Measurements from ENCODE around the gene PLEKHG3.

Gene PLEKHG3

DNA sequence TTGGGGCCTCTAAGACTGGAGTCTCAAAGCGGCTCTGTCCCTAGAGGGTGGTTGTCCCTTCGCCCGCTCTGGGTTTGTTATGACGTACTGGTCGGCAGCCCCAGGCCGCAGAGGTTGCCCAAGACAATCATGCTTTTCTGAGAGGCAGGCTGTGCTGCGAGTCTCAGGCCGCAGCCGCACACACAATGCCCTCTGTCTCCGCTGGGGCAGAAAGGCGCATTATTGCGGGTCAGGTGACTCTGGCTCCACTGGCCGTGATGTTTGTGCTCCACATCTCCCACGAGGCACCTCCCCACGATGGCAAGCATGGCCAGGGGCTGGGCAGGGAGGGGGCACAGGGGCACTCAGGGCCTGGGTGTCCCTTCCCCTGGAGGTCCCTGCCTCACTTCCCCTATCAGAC, 21.0 kb upstream of the PLEKHG3 start:
- DNase-seq (ENCODE audit: extremely low read depth, insufficient read length): no peak
- Histone ChIP-seq H3K36me3 (ENCODE audit: control insufficient read depth, insufficient read depth, low read length) (no peaks in the 10 kb centered on the region), H3K27me3 (replicated peaks; ENCODE audit: control insufficient read depth, insufficient read depth, low read length) (no peaks in the 10 kb centered on the region), H3K4me3 (replicated peaks; ENCODE audit: low read depth, low read length) (no peak overlapping the region)
- TF ChIP-seq, protein P1, sequence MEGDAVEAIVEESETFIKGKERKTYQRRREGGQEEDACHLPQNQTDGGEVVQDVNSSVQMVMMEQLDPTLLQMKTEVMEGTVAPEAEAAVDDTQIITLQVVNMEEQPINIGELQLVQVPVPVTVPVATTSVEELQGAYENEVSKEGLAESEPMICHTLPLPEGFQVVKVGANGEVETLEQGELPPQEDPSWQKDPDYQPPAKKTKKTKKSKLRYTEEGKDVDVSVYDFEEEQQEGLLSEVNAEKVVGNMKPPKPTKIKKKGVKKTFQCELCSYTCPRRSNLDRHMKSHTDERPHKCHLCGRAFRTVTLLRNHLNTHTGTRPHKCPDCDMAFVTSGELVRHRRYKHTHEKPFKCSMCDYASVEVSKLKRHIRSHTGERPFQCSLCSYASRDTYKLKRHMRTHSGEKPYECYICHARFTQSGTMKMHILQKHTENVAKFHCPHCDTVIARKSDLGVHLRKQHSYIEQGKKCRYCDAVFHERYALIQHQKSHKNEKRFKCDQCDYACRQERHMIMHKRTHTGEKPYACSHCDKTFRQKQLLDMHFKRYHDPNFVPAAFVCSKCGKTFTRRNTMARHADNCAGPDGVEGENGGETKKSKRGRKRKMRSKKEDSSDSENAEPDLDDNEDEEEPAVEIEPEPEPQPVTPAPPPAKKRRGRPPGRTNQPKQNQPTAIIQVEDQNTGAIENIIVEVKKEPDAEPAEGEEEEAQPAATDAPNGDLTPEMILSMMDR (IDR thresholded peaks at IDR 0.05; ENCODE audit: insufficient read depth, low read length, poor library complexity, severe bottlenecking): no peak

DNA sequence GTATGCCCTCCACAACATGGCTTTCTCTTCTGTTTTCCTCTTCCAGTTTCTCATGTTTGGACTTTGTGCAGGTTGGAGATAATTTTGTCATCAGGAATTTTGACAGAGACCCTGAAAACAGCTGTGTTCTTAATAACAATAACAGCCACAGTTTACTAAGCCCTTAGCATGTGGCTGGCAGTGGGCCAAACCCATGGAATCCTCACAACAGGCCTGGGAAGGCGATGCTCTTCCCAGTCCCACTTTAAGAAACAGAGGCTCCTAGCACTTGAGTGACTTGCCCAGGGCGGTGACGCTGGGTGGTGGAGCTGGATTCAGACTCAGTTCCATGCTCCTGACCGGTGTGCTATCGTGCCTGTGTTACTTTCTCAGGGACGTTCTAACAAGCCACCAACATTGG, 20.1 kb upstream of the PLEKHG3 start:
- H3K27me3 ChIP-seq (replicated peaks; ENCODE audit: control insufficient read depth, insufficient read depth, low read length): no peaks in the 10 kb centered on the region; the same call in 1 of the 2 replicates
- TF ChIP-seq, protein P1 (IDR thresholded peaks at IDR 0.05; ENCODE audit: insufficient read depth, low read length, poor library complexity, severe bottlenecking): no peak
- no peaks in the 10 kb centered on the region for H3K36me3 ChIP-seq (ENCODE audit: control insufficient read depth, insufficient read depth, low read length)
- DNase-seq (ENCODE audit: extremely low read depth, insufficient read length): no peak
- no peak overlapping the region for H3K4me3 ChIP-seq (replicated peaks; ENCODE audit: low read depth, low read length)

DNA sequence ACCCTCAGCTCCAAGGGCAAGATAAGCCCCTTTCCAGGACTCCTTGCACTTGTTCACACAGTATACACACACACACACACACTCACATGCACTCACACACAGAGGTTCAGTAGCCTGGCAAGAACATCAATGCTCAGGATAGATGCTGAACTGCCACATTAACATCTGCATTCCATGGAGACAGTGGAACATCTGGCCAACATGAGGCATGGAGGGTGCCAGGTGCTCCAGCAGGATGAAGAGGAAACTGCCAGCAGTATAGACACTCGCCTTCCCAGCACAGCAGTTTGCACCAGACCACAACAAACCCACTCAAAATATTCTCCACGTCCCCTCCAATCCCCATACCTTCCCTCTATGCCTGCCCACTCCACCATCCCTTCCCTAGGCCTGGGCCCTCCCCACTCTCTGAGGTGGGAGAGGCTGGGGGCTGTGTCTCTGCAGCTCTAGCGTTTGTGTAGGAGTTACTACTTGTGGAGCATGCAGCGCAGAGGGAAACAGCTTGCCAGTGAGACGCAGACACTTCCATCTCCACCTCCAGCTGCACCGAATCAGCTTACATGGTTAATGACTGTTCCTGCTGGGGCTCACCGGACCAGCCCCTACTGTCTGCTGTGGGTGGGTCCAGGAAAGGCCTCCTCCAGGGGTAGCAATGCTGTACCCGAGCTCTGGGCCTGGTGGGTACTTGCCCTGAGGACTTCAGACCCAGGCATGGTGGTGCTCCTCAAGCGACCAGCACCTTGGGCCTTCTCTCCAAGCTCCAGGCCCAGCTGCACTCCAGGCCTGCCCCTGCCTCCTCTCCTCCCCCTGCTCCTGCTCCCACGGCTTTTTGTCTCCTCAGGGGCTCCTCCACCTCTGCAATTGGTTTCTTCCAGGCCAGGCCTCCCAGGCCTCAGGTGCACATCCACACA, 18.6 kb upstream of the PLEKHG3 start:
- Histone ChIP-seq H3K36me3 (ENCODE audit: control insufficient read depth, insufficient read depth, low read length) (no peaks in the 10 kb centered on the region), H3K27me3 (replicated peaks; ENCODE audit: control insufficient read depth, insufficient read depth, low read length) (no peaks in the 10 kb centered on the region; the same call in 1 of the 2 replicates), H3K4me3 (replicated peaks; ENCODE audit: low read depth, low read length) (no peak overlapping the region)
- TF ChIP-seq, protein P1 (IDR thresholded peaks at IDR 0.05; ENCODE audit: insufficient read depth, low read length, poor library complexity, severe bottlenecking): no peak
- DNase-seq (ENCODE audit: extremely low read depth, insufficient read length): no peak

GRCh38 chr14:64686282-64686615, 18.0 kb upstream of the PLEKHG3 start:
- TF ChIP-seq, protein P1 (IDR thresholded peaks at IDR 0.05; ENCODE audit: insufficient read depth, low read length, poor library complexity, severe bottlenecking): no peak
- no peaks in the 10 kb centered on the region for H3K36me3 ChIP-seq (ENCODE audit: control insufficient read depth, insufficient read depth, low read length)
- no peaks in the 10 kb centered on the region; the same call in 1 of the 2 replicates for H3K27me3 ChIP-seq (replicated peaks; ENCODE audit: control insufficient read depth, insufficient read depth, low read length)
- DNase-seq (ENCODE audit: extremely low read depth, insufficient read length): no peak
- no peak overlapping the region for H3K4me3 ChIP-seq (replicated peaks; ENCODE audit: low read depth, low read length)

DNA sequence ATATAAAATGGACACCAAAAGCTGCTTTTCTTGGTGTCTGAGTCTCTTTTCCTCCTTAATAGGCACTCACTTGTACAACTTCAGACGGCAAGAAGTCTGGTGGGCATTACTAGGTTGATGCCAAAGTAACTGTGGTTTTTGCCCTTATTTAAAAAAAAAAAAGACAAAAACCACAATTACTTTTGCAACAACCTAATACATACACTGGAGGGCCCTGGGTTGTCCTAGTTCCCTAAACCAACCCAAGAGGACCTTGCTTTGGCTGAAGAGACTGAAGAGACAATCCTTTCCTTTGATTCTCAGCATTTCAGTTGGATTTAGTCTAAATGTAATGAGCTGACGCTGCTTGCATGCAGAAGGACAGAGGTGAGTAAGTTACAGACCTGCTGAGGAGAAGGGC, 16.2 kb upstream of the PLEKHG3 start:
- no peaks in the 10 kb centered on the region for H3K36me3 ChIP-seq (ENCODE audit: control insufficient read depth, insufficient read depth, low read length)

More for the DNA sequence above, 16.2 kb upstream of the PLEKHG3 start:
- TF ChIP-seq, protein P1 (IDR thresholded peaks at IDR 0.05; ENCODE audit: insufficient read depth, low read length, poor library complexity, severe bottlenecking): no peak
- H3K4me3 ChIP-seq (replicated peaks; ENCODE audit: low read depth, low read length): no peak overlapping the region
- DNase-seq (ENCODE audit: extremely low read depth, insufficient read length): no peak
- no peaks in the 10 kb centered on the region; the same call in 1 of the 2 replicates for H3K27me3 ChIP-seq (replicated peaks; ENCODE audit: control insufficient read depth, insufficient read depth, low read length)

Data from GM06990 (cell line).